H9 (cell line): ENCODE data around the gene LUZP1. TPM values are rescaled to one million over a fixed set of nuclear protein-coding genes. Genes with fewer than 3 reads are reported as not detected.

Source experiments
- DNase-seq: peaks from one replicate; pipeline ENCODE4 v3.0.0-alpha.2; 2017
- H2AFZ ChIP-seq: one replicate; pipeline ENCODE4 v1.6.1; 2013; ENCODE audit warnings: mild to moderate bottlenecking, low read length, control low read depth, moderate library complexity
- H2AK5ac ChIP-seq: 2 replicates; pipeline ENCODE4 v1.6.1; 2013; ENCODE audit warnings: low read length, control low read depth, mixed read lengths; ENCODE audit not compliant: insufficient read length
- H2BK120ac ChIP-seq: one replicate; pipeline ENCODE4 v1.6.1; 2013; ENCODE audit warnings: low read depth, mild to moderate bottlenecking, low read length, control low read depth, inconsistent platforms; ENCODE audit not compliant: poor library complexity, severe bottlenecking
- H2BK12ac ChIP-seq: 2 replicates; pipeline ENCODE4 v1.6.1; 2013; ENCODE audit warnings: low read length, control low read depth, mixed read lengths, low read depth; ENCODE audit not compliant: insufficient read length
- H2BK15ac ChIP-seq: 2 replicates; pipeline ENCODE4 v1.6.1; 2013; ENCODE audit warnings: low read depth, low read length, control low read depth
- H2BK20ac ChIP-seq: one replicate; pipeline ENCODE4 v1.6.1; 2013; ENCODE audit warnings: low read depth, mild to moderate bottlenecking, low read length, control low read depth, inconsistent platforms; ENCODE audit not compliant: poor library complexity, severe bottlenecking
- H2BK5ac ChIP-seq: 2 replicates; pipeline ENCODE4 v1.6.1; 2013; ENCODE audit warnings: low read length, control low read depth, mixed read lengths; ENCODE audit not compliant: insufficient read length
- H3K14ac ChIP-seq: 2 replicates; pipeline ENCODE4 v1.6.1; 2013; ENCODE audit warnings: low read length, control low read depth; ENCODE audit not compliant: insufficient read depth
- H3K18ac ChIP-seq: 2 replicates; pipeline ENCODE4 v1.6.1; 2013; ENCODE audit warnings: low read depth, mild to moderate bottlenecking, mixed read lengths, low read length, control low read depth; ENCODE audit not compliant: insufficient read length
- H3K23ac ChIP-seq: 2 replicates; pipeline ENCODE4 v1.6.1; 2013; ENCODE audit warnings: low read length, control low read depth, mixed read lengths, low read depth; ENCODE audit not compliant: insufficient read length
- H3K23me2 ChIP-seq: 2 replicates; pipeline ENCODE4 v1.6.1; 2013; ENCODE audit warnings: low read depth, mild to moderate bottlenecking, mixed read lengths, low read length, control low read depth; ENCODE audit not compliant: insufficient read length, poor library complexity, severe bottlenecking
- H3K27ac ChIP-seq: 2 replicates; pipeline ENCODE4 v1.5.1; 2013; ENCODE audit warnings: low read length, control low read depth, mixed read lengths, low read depth; ENCODE audit not compliant: insufficient read length
- H3K27me3 ChIP-seq: 2 replicates; pipeline ENCODE4 v1.6.1; 2013; ENCODE audit warnings: low read length, control low read depth, inconsistent platforms; ENCODE audit not compliant: insufficient read depth
- H3K4ac ChIP-seq: 2 replicates; pipeline ENCODE4 v1.6.1; 2013; ENCODE audit warnings: low read depth, mild to moderate bottlenecking, control low read depth, inconsistent platforms, low read length, moderate library complexity
- H3K4me1 ChIP-seq: 2 replicates; pipeline ENCODE4 v1.6.1; 2013; ENCODE audit warnings: low read length, control low read depth, inconsistent platforms; ENCODE audit not compliant: insufficient read depth
- H3K4me2 ChIP-seq: 2 replicates; pipeline ENCODE4 v1.6.1; 2013; ENCODE audit warnings: low read length, control low read depth, mixed read lengths; ENCODE audit not compliant: insufficient read length, insufficient read depth
- H3K56ac ChIP-seq: 2 replicates; pipeline ENCODE4 v1.6.1; 2013; ENCODE audit warnings: low read depth, mild to moderate bottlenecking, mixed read lengths, low read length, control low read depth; ENCODE audit not compliant: insufficient read length
- H3K79me1 ChIP-seq: 2 replicates; pipeline ENCODE4 v1.6.1; 2013; ENCODE audit warnings: low read depth, mild to moderate bottlenecking, moderate library complexity, low read length, control low read depth, inconsistent platforms; ENCODE audit not compliant: insufficient read depth, poor library complexity, severe bottlenecking
- H3K79me2 ChIP-seq: 2 replicates; pipeline ENCODE4 v1.6.1; 2013; ENCODE audit warnings: low read length, control low read depth, inconsistent platforms; ENCODE audit not compliant: insufficient read depth
- H3K9ac ChIP-seq: 2 replicates; pipeline ENCODE4 v1.6.1; 2013; ENCODE audit warnings: low read length, control low read depth, mixed read lengths; ENCODE audit not compliant: insufficient read length; ENCODE audit errors: extremely low read depth
- H3K9me3 ChIP-seq: one replicate; pipeline ENCODE4 v1.6.1; 2013; ENCODE audit warnings: low read depth, low read length, inconsistent platforms; ENCODE audit not compliant: control insufficient read depth
- H3T11ph ChIP-seq: one replicate; pipeline ENCODE4 v1.6.1; 2013; ENCODE audit warnings: mild to moderate bottlenecking, low read length, control low read depth, inconsistent platforms
- H4K20me1 ChIP-seq: one replicate; pipeline ENCODE4 v1.6.1; 2013; ENCODE audit not compliant: control insufficient read depth, insufficient read length, insufficient read depth
- H4K5ac ChIP-seq: 2 replicates; pipeline ENCODE4 v1.6.1; 2013; ENCODE audit warnings: low read depth, mild to moderate bottlenecking, mixed read lengths, low read length, control low read depth; ENCODE audit not compliant: insufficient read length
- H4K8ac ChIP-seq: replicated peaks from 2 replicates; pipeline ENCODE4 v1.6.1; 2013; ENCODE audit warnings: low read length, control low read depth, mixed read lengths, low read depth; ENCODE audit not compliant: insufficient read length
- H4K91ac ChIP-seq: 2 replicates; pipeline ENCODE4 v1.6.1; 2013; ENCODE audit warnings: low read depth, mild to moderate bottlenecking, moderate library complexity, mixed read lengths, low read length, control low read depth; ENCODE audit not compliant: insufficient read length
- H3K27ac Mint-ChIP-seq, 3 experiments: 2 replicates in 2 of 3; 3 replicates in 1 of 3; pipeline ENCODE4 v1.8.0; 2020 to 2021; ENCODE audit warnings: mixed read lengths in 3 of 3, mild to moderate bottlenecking in 1 of 3, moderate library complexity in 1 of 3
- H3K27me3 Mint-ChIP-seq: 2 replicates; pipeline ENCODE4 v1.8.0; 2021; ENCODE audit warnings: low read depth, mild to moderate bottlenecking, moderate library complexity, mixed read lengths
- H3K36me3 Mint-ChIP-seq, 3 experiments: 2 replicates in 2 of 3; 3 replicates in 1 of 3; pipeline ENCODE4 v1.8.0; 2020 to 2021; ENCODE audit warnings: low read depth in 3 of 3, mixed read lengths in 3 of 3; ENCODE audit not compliant: insufficient read depth in 1 of 3
- H3K4me1 Mint-ChIP-seq, 2 experiments: 2 replicates each; pipeline ENCODE4 v1.8.0; 2020; ENCODE audit warnings: mixed read lengths in 2 of 2
- H3K4me3 Mint-ChIP-seq, 2 experiments: 2 replicates in 1 of 2; 3 replicates in 1 of 2; pipeline ENCODE4 v1.8.0; 2020 to 2021; ENCODE audit warnings: mild to moderate bottlenecking in 2 of 2, mixed read lengths in 2 of 2, moderate library complexity in 1 of 2
- H3K9me3 Mint-ChIP-seq, 2 experiments: 2 replicates in 1 of 2; 3 replicates in 1 of 2; pipeline ENCODE4 v1.8.0; 2020; ENCODE audit warnings: mild to moderate bottlenecking in 2 of 2, mixed read lengths in 2 of 2, moderate library complexity in 1 of 2
- WGBS: extraction: QIAGEN DNeasy Blood & Tissue Kit; methylation state at CpG from one replicate; pipeline ENCODE4 v1.1.7; 2013; ENCODE audit warnings: missing lambda C conversion rate, low lambda C conversion rate, mixed read lengths; ENCODE audit not compliant: insufficient read length; ENCODE audit errors: extremely low coverage; 5-methylcytosine and 5-hydroxymethylcytosine counted together
- total RNA-seq: library from RNA; stranded (reverse); gene quantifications from 2 replicates; pipeline ENCODE4 v1.2.1, GENCODE V29; 2021
- TF ChIP-seq, protein P1 (sequence below): fragments of 200-600 bp; sonication (generic); conservative IDR thresholded peaks from 3 replicates; pipeline ENCODE4 v1.8.0; 2021; ENCODE audit warnings: antibody characterized with exemption, mild to moderate bottlenecking

LUZP1 gene
- total RNA-seq, 1 experiment from 2014 or later: 48.2 TPM

GRCh38 chr1:23088027-23088426, 80.6 kb downstream of the LUZP1 start:
- H2AK5ac ChIP-seq: no peak overlapping the region
- no peaks in the 10 kb centered on the region for H4K20me1 ChIP-seq

More at GRCh38 chr1:23088027-23088426, 80.6 kb downstream of the LUZP1 start:
- H4K5ac ChIP-seq: no peak overlapping the region
- no peaks in the 10 kb centered on the region for H3K23me2 ChIP-seq
- H3T11ph ChIP-seq: no peak overlapping the region
- H3K27ac ChIP-seq: no peak overlapping the region
- H3K14ac ChIP-seq: no peak overlapping the region
- TF ChIP-seq, protein P1, sequence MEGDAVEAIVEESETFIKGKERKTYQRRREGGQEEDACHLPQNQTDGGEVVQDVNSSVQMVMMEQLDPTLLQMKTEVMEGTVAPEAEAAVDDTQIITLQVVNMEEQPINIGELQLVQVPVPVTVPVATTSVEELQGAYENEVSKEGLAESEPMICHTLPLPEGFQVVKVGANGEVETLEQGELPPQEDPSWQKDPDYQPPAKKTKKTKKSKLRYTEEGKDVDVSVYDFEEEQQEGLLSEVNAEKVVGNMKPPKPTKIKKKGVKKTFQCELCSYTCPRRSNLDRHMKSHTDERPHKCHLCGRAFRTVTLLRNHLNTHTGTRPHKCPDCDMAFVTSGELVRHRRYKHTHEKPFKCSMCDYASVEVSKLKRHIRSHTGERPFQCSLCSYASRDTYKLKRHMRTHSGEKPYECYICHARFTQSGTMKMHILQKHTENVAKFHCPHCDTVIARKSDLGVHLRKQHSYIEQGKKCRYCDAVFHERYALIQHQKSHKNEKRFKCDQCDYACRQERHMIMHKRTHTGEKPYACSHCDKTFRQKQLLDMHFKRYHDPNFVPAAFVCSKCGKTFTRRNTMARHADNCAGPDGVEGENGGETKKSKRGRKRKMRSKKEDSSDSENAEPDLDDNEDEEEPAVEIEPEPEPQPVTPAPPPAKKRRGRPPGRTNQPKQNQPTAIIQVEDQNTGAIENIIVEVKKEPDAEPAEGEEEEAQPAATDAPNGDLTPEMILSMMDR: no peak
- H3K56ac ChIP-seq: no peak overlapping the region
- no peak overlapping the region for H3K4me3 Mint-ChIP-seq
- H3K9ac ChIP-seq: no peak overlapping the region
- H3K18ac ChIP-seq: no peak overlapping the region
- H3K79me2 ChIP-seq: no peaks in the 10 kb centered on the region
- no peaks in the 10 kb centered on the region for H3K27me3 ChIP-seq
- H3K4me1 ChIP-seq: no peaks in the 10 kb centered on the region
- no peak overlapping the region for H2BK5ac ChIP-seq
- H3K4me2 ChIP-seq: no peak overlapping the region
- no CpG with 5 or more reads among the region's 2 CpGs for WGBS
- no peak overlapping the region for H3K23ac ChIP-seq
- H3K27ac Mint-ChIP-seq: peak overlapping the region in 1 of 3 experiments; percentile 69; a peak in 2 of 7 replicates
- DNase-seq: no peak
- no peak overlapping the region for H2BK12ac ChIP-seq
- H4K8ac ChIP-seq: no peak overlapping the region
- no peaks in the 10 kb centered on the region for H3K4me1 Mint-ChIP-seq
- H2AFZ ChIP-seq: no peak overlapping the region
- H3K4ac ChIP-seq: no peak overlapping the region
- H3K9me3 ChIP-seq: no peaks in the 10 kb centered on the region
- H2BK20ac ChIP-seq: no peak overlapping the region
- no peak overlapping the region for H4K91ac ChIP-seq
- no peaks in the 10 kb centered on the region for H3K9me3 Mint-ChIP-seq
- no peaks in the 10 kb centered on the region for H3K79me1 ChIP-seq
- H2BK15ac ChIP-seq: no peak overlapping the region
- H3K27me3 Mint-ChIP-seq: no peaks in the 10 kb centered on the region; the same call in 1 of the 2 replicates
- H2BK120ac ChIP-seq: no peak overlapping the region
- H3K36me3 Mint-ChIP-seq: peaks cover 18 to 89% (median 74%) of the 10 kb centered on the region in 3 experiments
